Central memory CD8-positive, alpha-beta T cell (primary cell): Measurements from ENCODE around the gene SLC39A11.

ENCODE experiments used
- ATAC-seq: fragments of 150-1000 bp; cut with Tn5 transposase; replicated peaks from 2 replicates; pipeline ENCODE4 v1.10.0; 2022; ENCODE audit warnings: mild to moderate bottlenecking, moderate FRiP score, moderate number of reproducible peaks; ENCODE audit not compliant: poor library complexity, severe bottlenecking; ENCODE audit errors: extremely low read depth
- DNase-seq, 2 donors: peaks; one replicate each; pipeline ENCODE4 v3.0.0; 2021; ENCODE audit warnings: low spot score in 2 of 2
- H3K27ac Mint-ChIP-seq: one replicate; pipeline ENCODE4 v1.8.0; 2022; ENCODE audit warnings: low read depth, mild to moderate bottlenecking, moderate library complexity, mixed read lengths
- H3K27me3 Mint-ChIP-seq: one replicate; pipeline ENCODE4 v1.8.0; 2022; ENCODE audit warnings: mixed read lengths
- H3K36me3 Mint-ChIP-seq: one replicate; pipeline ENCODE4 v1.8.0; 2022; ENCODE audit warnings: mild to moderate bottlenecking, moderate library complexity, mixed read lengths; ENCODE audit not compliant: insufficient read depth
- H3K4me1 Mint-ChIP-seq: one replicate; pipeline ENCODE4 v1.8.0; 2022; ENCODE audit warnings: mixed read lengths
- H3K4me3 Mint-ChIP-seq: one replicate; pipeline ENCODE4 v1.8.0; 2022; ENCODE audit warnings: mild to moderate bottlenecking, moderate library complexity, mixed read lengths
- H3K9me3 Mint-ChIP-seq: one replicate; pipeline ENCODE4 v1.8.0; 2022; ENCODE audit warnings: mixed read lengths

The SLC39A11 gene

DNA sequence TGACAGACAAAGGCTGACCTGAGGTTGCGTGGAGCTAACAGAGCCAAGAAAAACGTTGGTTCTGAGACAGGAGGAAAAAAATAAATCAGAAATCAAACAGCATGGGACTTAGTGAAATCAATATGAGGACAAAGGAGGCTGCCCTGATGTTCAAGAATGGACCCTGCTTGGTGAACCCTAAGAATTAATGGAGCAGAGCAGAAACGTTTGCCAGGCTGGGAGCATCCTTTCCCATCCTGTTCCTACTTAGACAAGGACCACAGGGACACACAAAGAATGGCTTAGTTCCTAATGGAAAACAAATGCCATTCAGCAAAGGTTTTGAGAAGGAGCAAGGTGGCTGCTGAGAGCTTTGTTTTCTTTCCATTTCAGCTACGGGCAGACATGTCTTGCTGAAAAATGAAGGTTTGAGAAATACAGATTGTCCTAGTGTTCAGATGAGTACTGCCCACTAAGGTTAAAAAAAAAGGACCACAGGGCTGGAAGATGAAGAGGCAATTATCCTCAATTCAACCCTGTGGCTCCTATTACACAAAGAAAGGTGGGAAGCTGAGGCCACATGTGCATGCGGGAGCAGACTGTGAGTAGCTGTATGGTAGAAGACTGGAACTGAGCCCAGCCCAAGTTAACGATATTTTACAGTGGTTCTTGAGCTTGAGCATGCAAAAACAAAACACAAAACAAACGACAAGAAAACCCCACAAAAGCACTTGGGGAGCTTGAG lies 230.1 kb downstream of the SLC39A11 start:
- no peak overlapping the region for H3K4me3 Mint-ChIP-seq
- DNase-seq: no peak

DNA sequence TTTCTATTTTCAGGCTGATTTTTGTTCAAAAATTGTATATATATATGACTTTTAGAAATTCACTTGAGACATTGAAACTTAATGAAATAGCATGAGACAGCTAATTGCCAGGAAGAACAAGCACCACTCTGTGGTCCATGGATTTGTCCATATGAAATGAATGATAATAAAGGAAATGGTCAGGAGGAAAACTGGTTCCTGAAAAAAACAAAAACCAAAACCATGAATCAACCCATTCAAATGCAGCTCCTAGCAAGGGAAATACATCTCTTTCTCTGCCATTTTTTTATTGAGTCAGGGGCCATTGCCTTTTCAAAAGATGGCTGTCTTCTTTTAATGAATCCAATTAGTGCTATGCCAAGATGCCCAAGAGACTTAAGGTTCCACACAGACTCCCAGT lies 230.7 kb downstream of the SLC39A11 start:
- H3K36me3 Mint-ChIP-seq: no peaks in the 10 kb centered on the region
- H3K27me3 Mint-ChIP-seq: no peaks in the 10 kb centered on the region
- peaks cover 6% of the 10 kb centered on the region for H3K4me1 Mint-ChIP-seq
- no peak for ATAC-seq
- H3K4me3 Mint-ChIP-seq: no peak overlapping the region
- H3K9me3 Mint-ChIP-seq: no peaks in the 10 kb centered on the region
- DNase-seq: no peak
- no peak overlapping the region for H3K27ac Mint-ChIP-seq

More for the DNA sequence above, 230.1 kb downstream of the SLC39A11 start:
- H3K9me3 Mint-ChIP-seq: no peaks in the 10 kb centered on the region
- H3K4me1 Mint-ChIP-seq: peaks cover 6% of the 10 kb centered on the region
- no peaks in the 10 kb centered on the region for H3K36me3 Mint-ChIP-seq
- no peak overlapping the region for H3K27ac Mint-ChIP-seq
- H3K27me3 Mint-ChIP-seq: no peaks in the 10 kb centered on the region
- ATAC-seq: no peak

DNA sequence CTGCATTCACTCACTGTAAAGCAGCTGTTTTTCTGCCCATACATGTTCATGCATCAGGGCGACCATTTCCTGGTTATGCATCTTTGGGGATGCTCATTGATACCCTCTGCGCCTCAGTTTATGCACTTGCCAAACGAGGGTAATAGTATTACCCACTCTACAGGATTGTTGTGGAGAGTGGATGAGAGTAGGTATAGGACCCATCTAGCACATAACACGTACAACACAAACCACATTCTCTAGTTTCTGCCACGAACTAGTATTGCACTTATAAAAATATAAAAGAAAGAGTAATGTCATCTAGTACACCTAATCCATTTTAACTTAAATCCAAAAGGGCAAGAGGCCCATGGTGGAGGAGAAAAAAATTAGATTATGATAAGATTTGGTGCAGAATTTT lies 231.7 kb downstream of the SLC39A11 start:
- Mint-ChIP-seq H3K27ac (no peak overlapping the region), H3K4me3 (no peak overlapping the region), H3K36me3 (no peaks in the 10 kb centered on the region), H3K9me3 (no peaks in the 10 kb centered on the region), H3K4me1 (peaks cover 4% of the 10 kb centered on the region), H3K27me3 (no peaks in the 10 kb centered on the region)
- no peak for ATAC-seq
- DNase-seq: no peak

DNA sequence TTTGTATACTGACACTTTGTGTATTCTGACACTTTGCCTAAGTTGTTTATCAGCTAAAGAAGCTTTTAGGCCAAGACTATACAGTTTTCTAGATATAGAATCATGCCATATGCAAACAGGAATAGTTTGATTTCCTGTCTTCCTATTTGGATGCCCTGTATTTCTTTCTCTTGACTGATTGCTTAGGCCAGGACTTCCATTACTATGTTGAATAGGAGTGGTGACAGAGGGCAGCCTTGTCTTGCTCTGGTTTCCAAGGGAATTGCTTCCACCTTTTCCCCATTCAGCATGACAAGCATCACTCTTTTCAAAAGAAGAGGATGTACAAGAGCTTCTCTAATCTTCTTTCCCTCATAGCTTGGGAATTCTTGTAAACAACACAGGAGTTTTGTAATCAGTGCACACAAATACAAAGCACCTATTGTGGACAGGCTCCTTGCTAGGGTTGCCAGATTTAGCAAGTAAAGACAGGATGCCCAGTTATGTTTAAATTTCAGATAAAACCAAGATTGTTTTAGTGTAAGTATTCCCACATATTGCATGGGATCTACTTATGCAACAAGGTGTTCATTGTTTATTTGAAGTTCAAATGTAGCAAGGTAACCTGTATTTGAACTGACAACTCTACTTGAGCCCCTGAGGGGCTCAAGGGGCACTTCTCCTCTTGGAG lies 233.5 kb downstream of the SLC39A11 start:
- Mint-ChIP-seq H3K9me3 (no peaks in the 10 kb centered on the region), H3K4me3 (no peak overlapping the region), H3K27ac (no peak overlapping the region), H3K27me3 (no peaks in the 10 kb centered on the region), H3K4me1 (peaks cover under 1% of the 10 kb centered on the region), H3K36me3 (no peaks in the 10 kb centered on the region)
- no peak for ATAC-seq
- DNase-seq: no peak

DNA sequence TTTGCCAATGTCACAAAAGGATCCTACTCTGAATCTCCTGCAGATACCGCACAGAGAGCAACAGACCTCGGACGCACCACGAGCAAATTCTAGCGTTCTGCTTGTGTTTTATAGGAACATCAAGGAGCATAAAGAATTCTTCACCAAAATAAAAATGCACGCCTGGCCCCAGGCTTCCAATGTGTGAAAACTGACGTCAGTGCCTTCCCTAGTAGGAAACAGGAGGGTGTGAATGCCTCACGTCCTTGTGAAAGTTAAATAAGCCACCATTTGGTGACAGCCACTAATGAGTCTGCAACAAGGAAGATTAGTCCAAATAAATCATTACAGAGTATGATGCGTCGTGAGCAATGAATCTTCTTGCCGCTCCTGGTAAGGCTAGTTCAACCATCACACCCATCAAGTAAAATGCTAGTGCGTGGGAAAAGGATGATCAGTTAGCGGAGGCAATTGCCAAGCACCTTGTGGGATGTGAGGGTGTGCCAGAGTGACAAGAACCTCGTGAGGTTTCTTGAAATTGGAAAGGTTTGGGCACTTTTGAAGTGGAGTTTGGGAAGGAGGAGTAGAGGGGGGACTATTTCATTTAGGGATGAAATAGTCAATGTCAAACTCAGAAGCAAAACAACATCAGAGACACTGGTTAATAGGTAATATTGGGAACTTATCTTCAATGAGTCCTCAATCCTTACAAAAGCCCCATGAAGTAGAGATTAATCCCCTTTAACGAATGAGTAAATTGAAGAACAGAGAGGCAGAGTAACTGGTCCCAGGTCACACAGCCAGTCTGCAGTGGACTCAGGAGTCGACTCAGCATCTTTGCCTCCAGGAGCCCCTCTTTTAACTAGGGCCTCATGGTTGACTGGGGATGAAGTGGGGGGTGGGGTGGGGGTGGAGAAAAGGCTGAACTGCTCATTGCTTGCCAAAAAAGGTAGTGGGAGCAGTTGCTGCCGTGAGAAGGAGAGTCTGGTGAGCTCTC lies 238.8 kb downstream of the SLC39A11 start:
- no peak for DNase-seq

DNA sequence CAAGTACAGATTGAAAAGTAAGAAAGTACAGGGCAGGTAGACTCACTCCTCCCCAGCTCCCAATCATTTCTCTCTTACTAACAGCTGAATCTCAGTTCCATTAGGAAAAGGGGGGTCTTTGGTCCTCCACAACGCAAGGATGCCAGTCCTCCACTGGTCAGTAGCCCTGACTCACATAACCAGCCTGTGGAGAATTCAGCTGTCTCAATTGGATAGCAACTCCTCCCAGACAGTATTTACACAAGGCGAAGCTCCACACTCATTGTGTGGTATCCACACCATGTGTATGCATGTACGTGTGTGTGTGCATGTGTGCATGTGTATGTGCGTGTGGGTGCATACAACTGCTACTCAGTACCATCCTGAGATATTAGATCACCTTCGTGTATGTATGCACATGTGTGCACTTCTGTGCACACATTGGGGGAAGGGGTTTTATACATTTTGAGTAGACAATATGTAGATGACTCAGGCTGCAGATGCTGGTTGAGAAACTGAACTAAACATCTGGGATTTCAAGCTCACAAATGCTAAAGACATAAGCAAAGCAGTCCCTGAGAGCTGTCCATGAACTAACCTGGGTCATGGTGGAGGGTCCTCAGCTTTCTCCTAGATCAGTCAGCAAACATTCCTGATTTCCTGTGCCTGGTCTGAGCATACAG lies 240.1 kb downstream of the SLC39A11 start:
- Mint-ChIP-seq H3K4me3 (no peak overlapping the region), H3K4me1 (peaks cover 7% of the 10 kb centered on the region), H3K27ac (no peak overlapping the region), H3K9me3 (no peaks in the 10 kb centered on the region), H3K36me3 (no peaks in the 10 kb centered on the region), H3K27me3 (no peaks in the 10 kb centered on the region)
- ATAC-seq (no peak), DNase-seq (no peak)

More for the DNA sequence above, 238.8 kb downstream of the SLC39A11 start:
- H3K9me3 Mint-ChIP-seq: no peaks in the 10 kb centered on the region
- no peaks in the 10 kb centered on the region for H3K27me3 Mint-ChIP-seq
- H3K4me1 Mint-ChIP-seq: peaks cover 7% of the 10 kb centered on the region
- H3K4me3 Mint-ChIP-seq: no peak overlapping the region
- no peak for ATAC-seq
- H3K27ac Mint-ChIP-seq: no peak overlapping the region
- no peaks in the 10 kb centered on the region for H3K36me3 Mint-ChIP-seq

DNA sequence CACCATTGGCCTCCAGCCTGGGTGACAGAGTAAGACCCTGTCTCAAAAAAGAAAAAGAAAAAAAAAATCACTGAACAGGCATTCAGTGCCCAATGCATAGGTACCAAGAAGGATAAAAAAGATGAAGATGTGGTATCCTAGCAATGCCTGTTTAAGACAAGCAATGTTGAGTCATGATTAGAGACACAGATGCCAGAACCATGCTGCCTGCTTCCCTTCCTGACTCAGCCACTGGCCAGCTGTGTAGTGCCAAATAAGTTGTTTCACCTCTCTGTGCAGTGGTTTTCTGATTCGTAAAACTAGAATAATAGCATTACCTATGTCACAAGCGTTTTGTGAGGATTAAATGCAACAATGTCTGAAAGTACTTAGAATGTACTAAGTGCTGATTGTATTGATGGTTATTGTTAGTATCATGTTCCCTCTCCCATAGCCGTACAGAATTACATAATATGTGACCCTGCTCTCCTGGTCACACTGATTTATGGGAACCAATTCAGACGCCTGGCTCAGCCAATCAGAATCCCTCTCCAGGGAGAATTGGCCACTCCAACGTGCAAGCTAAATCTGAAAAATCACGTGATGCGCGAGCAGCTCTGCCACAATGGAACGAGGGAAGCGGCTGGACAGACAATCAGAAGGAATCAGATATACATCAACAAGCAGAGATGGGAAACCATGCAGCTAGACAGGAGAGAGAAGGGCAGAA lies 241.9 kb downstream of the SLC39A11 start:
- Mint-ChIP-seq H3K27me3 (no peaks in the 10 kb centered on the region), H3K36me3 (no peaks in the 10 kb centered on the region), H3K9me3 (no peaks in the 10 kb centered on the region), H3K4me3 (no peak overlapping the region), H3K27ac (no peak overlapping the region), H3K4me1 (peaks cover 7% of the 10 kb centered on the region)
- ATAC-seq (no peak), DNase-seq (no peak)

DNA sequence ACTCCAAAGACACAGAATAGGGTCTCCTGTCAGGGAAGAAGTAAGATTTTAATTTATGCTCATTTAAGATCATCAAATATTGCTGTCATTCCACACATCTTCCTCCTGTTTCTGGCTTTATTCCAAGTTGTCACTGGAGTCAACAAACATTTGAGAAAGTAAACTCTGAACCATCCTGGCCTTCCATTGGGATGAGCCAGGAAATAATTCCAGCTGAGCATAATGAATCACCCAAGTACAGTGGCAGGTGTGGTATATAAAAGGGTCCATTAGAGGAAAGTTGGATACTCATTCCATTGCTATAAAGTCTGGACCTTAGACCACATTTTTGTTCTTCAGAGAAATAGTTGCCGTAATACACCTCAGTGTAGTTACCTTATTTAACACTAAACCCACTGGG lies 246.1 kb downstream of the SLC39A11 start:
- no peaks in the 10 kb centered on the region for H3K27me3 Mint-ChIP-seq
- H3K27ac Mint-ChIP-seq: no peak overlapping the region
- DNase-seq (no peak), ATAC-seq (no peak)
- no peaks in the 10 kb centered on the region for H3K9me3 Mint-ChIP-seq
- peaks cover 6% of the 10 kb centered on the region for H3K36me3 Mint-ChIP-seq
- H3K4me3 Mint-ChIP-seq: no peak overlapping the region
- H3K4me1 Mint-ChIP-seq: no peaks in the 10 kb centered on the region

DNA sequence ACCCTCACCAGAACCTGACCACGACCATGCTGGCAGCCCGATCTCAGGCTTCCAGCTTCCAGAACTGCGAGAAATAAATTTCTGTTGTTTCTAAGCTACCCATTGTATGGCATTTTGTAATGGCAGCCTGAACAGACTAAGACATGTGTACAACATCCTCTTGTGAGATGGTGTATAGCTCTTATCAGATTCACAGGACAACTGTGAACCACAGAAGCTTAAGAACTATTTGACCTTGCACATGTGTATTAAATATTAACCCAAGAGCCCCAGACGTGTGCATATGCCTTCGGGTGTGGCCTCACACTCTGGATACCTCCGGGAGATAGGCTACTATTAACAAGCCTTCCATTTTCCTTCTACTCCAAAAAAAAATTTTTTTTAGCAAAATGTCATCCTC lies 248.9 kb downstream of the SLC39A11 start:
- Mint-ChIP-seq H3K27ac (no peak overlapping the region), H3K4me3 (no peak overlapping the region), H3K36me3 (peaks cover 8% of the 10 kb centered on the region), H3K4me1 (no peaks in the 10 kb centered on the region), H3K9me3 (no peaks in the 10 kb centered on the region), H3K27me3 (no peaks in the 10 kb centered on the region)
- DNase-seq (no peak), ATAC-seq (no peak)

DNA sequence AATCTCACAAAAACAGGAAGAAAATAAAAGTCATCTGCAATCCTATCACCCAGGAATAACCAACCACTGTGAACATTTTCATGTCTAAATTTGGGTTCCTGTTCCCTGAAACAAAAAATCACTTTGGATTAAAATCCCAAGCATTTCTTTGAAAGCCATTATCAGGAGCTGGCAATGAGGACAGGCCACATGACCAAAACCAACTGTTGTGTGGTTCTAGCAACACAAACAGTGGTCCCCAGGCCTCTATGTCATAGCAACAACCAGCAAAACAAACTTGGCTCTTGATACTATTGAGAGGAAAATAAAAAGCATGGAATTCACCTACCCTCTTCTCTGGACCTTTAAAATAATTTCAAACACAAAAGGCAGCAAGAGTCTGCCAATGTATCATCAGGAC lies 252.5 kb downstream of the SLC39A11 start:
- DNase-seq (no peak), ATAC-seq (no peak)
- H3K36me3 Mint-ChIP-seq: peaks cover 14% of the 10 kb centered on the region
- H3K4me3 Mint-ChIP-seq: no peak overlapping the region
- H3K27me3 Mint-ChIP-seq: no peaks in the 10 kb centered on the region
- H3K27ac Mint-ChIP-seq: no peak overlapping the region
- no peaks in the 10 kb centered on the region for H3K9me3 Mint-ChIP-seq
- H3K4me1 Mint-ChIP-seq: no peaks in the 10 kb centered on the region

DNA sequence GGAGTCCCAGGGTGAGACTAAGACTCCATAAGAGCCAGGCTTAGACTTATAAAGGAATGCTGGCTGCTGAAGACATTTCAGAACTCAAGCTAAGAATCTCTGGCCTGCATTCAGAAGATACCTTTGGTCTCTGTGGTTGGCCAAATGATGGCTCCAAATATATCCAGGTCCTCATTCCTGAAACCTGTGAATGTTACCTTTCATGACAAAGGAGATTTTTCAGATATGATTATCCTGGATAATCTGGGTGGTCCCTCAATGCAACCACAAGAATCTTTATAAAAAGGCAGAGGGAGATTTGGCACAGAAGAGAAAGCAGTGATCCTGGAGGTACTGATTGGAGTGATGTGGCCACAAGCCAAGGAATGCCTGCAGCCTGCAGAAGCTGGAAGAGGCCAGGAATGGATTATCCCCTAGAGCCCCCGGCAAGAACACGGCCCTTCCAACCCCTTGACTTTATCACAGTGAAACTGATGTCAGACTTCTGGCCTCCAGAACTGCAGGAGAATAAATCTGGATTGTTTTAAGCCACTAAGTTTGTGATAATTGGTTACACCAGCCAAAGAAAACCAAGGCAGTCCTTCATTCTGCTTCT lies 253.3 kb downstream of the SLC39A11 start:
- Mint-ChIP-seq H3K4me3 (no peak overlapping the region), H3K27ac (no peak overlapping the region), H3K4me1 (no peaks in the 10 kb centered on the region), H3K9me3 (no peaks in the 10 kb centered on the region), H3K36me3 (peaks cover 14% of the 10 kb centered on the region), H3K27me3 (no peaks in the 10 kb centered on the region)
- no peak for DNase-seq
- no peak for ATAC-seq
